Nephron (organoid): ENCODE data around the gene MDN1.

Experiments
- H3K27ac Mint-ChIP-seq, 3 experiments: 2 replicates each; pipeline ENCODE4 v1.8.0; 2020; ENCODE audit warnings: mixed read lengths in 3 of 3, mild to moderate bottlenecking in 2 of 3, moderate library complexity in 1 of 3
- H3K27me3 Mint-ChIP-seq: 2 replicates; pipeline ENCODE4 v1.8.0; 2021; ENCODE audit warnings: low read depth, mild to moderate bottlenecking, moderate library complexity, mixed read lengths
- H3K36me3 Mint-ChIP-seq: 2 replicates; pipeline ENCODE4 v1.8.0; 2020; ENCODE audit warnings: low read depth, mixed read lengths
- H3K4me1 Mint-ChIP-seq: 2 replicates; pipeline ENCODE4 v1.8.0; 2020; ENCODE audit warnings: mixed read lengths
- H3K4me3 Mint-ChIP-seq, 3 experiments: 2 replicates each; pipeline ENCODE4 v1.8.0; 2020; ENCODE audit warnings: mild to moderate bottlenecking in 3 of 3, mixed read lengths in 3 of 3, moderate library complexity in 2 of 3
- H3K9me3 Mint-ChIP-seq: 2 replicates; pipeline ENCODE4 v1.8.0; 2020; ENCODE audit warnings: mixed read lengths
- TF ChIP-seq, protein P1 (sequence below), 3 experiments: fragments of 200-600 bp; sonication (generic); IDR thresholded peaks; one replicate each; pipeline ENCODE4 v1.5.0; 2021; ENCODE audit warnings: antibody characterized with exemption in 3 of 3; ENCODE audit not compliant: unreplicated experiment in 3 of 3

The MDN1 gene

DNA sequence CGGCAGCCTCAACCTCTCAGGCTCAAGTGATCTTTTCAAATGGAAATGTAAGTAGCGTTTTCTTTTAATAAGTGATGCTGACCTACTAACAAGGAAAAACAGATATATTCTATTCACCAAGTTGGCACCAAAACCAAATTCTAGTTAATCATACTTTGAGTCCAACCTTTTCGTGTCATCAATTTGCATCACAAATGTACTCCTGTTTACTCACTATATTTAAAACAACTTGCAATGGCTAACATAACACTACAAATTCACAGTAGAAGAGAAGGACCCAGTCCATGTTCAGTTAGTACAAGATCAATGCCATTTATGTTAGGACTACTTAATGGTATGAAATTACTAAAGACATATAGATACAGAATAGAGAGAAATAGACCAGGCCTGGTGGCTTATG is 50.0 kb downstream of the MDN1 start:
- no peaks in the 10 kb centered on the region for H3K9me3 Mint-ChIP-seq
- no peak overlapping the region for H3K4me3 Mint-ChIP-seq
- H3K27me3 Mint-ChIP-seq: no peaks in the 10 kb centered on the region
- H3K4me1 Mint-ChIP-seq: no peaks in the 10 kb centered on the region
- TF ChIP-seq, protein P1, sequence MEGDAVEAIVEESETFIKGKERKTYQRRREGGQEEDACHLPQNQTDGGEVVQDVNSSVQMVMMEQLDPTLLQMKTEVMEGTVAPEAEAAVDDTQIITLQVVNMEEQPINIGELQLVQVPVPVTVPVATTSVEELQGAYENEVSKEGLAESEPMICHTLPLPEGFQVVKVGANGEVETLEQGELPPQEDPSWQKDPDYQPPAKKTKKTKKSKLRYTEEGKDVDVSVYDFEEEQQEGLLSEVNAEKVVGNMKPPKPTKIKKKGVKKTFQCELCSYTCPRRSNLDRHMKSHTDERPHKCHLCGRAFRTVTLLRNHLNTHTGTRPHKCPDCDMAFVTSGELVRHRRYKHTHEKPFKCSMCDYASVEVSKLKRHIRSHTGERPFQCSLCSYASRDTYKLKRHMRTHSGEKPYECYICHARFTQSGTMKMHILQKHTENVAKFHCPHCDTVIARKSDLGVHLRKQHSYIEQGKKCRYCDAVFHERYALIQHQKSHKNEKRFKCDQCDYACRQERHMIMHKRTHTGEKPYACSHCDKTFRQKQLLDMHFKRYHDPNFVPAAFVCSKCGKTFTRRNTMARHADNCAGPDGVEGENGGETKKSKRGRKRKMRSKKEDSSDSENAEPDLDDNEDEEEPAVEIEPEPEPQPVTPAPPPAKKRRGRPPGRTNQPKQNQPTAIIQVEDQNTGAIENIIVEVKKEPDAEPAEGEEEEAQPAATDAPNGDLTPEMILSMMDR (IDR thresholded peaks at IDR 0.05; ENCODE audit: unreplicated experiment in 3 of 3): no peak
- peaks cover 52% of the 10 kb centered on the region for H3K36me3 Mint-ChIP-seq
- no peak overlapping the region for H3K27ac Mint-ChIP-seq

DNA sequence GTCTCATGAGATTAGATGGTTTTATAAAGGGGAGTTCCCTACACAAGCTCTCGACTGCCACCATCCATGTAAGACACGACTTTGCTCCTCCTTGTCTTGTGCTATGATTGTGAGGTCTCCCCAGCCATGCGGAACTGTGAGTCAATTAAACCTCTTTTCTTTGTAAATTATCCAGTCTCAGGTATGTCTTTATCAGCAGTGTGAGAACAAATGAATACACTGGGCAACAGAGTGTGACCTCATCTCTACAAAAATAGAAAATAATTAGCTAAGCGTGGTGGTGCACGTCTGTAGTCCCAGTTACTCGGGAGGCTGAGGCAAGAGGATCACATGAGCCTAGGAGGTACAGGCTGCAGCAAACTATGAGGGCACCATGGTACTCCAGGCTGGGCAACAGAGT is 51.3 kb downstream of the MDN1 start:
- Mint-ChIP-seq H3K27ac (no peak overlapping the region), H3K4me3 (no peak overlapping the region), H3K36me3 (peaks cover 46% of the 10 kb centered on the region), H3K27me3 (no peaks in the 10 kb centered on the region), H3K4me1 (no peaks in the 10 kb centered on the region), H3K9me3 (no peaks in the 10 kb centered on the region)
- TF ChIP-seq, protein P1 (IDR thresholded peaks at IDR 0.05; ENCODE audit: unreplicated experiment in 3 of 3): no peak

DNA sequence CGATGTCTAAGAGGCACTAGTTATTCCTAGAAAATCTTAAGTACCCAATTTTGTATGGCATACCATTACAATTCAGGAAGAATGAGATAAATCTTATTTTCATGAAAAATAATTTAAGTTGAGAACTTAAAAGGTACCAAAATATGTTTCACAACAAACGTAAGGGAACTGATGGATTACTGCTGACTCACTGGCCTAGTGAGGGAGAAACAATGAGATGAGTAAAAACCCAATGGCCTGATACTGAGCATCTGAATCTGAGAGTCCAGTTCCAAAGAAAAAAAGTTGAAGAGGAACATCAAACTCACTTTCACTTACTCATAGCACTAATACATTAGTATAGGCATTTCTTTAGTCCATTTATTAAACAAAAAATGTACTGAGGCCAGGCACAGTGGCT is 56.0 kb downstream of the MDN1 start:
- no peaks in the 10 kb centered on the region for H3K9me3 Mint-ChIP-seq
- no peaks in the 10 kb centered on the region for H3K27me3 Mint-ChIP-seq
- H3K4me3 Mint-ChIP-seq: no peak overlapping the region
- H3K27ac Mint-ChIP-seq: no peak overlapping the region
- TF ChIP-seq, protein P1 (IDR thresholded peaks at IDR 0.05; ENCODE audit: unreplicated experiment in 3 of 3): no peak
- H3K36me3 Mint-ChIP-seq: peaks cover 47% of the 10 kb centered on the region
- no peaks in the 10 kb centered on the region for H3K4me1 Mint-ChIP-seq

DNA sequence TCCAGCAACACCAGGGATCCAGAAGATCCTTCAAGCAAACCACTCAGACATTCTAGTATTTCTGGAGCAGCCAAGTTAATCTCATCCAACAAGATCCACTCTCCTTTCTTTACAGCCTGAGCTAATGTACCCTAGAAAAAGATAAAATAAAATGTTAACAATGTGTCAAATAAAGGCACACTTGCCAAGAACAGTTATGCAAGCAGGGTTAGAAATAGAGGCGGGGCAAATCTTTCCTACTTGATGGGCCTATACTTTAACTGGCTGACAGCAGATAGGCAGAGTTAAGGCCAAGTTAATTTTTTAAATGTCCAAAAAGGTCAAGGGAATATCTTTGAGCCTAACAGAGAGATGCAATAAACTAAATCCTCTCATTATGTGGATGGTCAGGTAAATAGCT is 60.8 kb downstream of the MDN1 start:
- Mint-ChIP-seq H3K27ac (no peak overlapping the region), H3K27me3 (no peaks in the 10 kb centered on the region), H3K4me1 (no peaks in the 10 kb centered on the region), H3K4me3 (no peak overlapping the region), H3K36me3 (peaks cover 59% of the 10 kb centered on the region), H3K9me3 (no peaks in the 10 kb centered on the region)
- TF ChIP-seq, protein P1 (IDR thresholded peaks at IDR 0.05; ENCODE audit: unreplicated experiment in 3 of 3): no peak

DNA sequence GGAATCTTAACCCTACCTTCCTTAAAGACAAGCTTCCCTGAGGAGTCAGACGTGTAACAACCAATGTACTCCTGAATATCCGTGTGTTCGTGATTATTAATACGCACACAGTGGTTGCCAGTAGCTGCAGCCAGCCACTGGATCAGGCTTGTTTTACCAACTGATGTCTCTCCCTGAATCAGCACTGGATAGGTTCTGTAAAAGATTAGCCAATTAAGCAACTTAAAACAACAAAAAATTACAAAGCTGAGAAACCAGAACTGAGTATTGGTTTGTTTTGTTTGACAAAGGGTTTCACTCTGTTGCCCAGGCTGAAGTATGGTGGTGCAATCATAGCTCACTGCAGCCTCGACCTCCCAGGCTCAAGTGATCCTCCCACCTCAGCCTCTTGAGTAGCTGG is 69.3 kb downstream of the MDN1 start:
- Mint-ChIP-seq H3K27me3 (no peaks in the 10 kb centered on the region), H3K36me3 (peaks cover 57% of the 10 kb centered on the region), H3K9me3 (no peaks in the 10 kb centered on the region), H3K4me1 (no peaks in the 10 kb centered on the region), H3K27ac (no peak overlapping the region), H3K4me3 (no peak overlapping the region)
- TF ChIP-seq, protein P1 (IDR thresholded peaks at IDR 0.05; ENCODE audit: unreplicated experiment in 3 of 3): no peak

DNA sequence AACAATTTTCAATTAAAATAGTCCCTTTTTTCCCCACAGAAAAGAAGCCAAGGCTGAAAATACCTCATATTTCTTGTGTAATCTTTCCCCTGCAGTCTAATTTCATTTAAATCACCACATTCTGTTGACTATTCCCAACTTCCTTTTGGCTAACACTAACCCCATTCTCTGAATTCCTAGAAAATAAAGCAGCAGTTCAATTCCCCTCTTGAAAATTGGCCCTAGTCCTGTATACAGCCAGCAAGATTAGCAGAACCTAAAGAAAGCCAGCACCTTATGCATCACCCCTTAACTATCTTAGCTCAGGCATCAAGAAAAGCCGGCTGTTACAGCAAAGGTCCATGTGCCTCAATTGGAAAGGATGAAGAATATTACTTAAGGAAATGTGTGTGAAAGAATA is 69.7 kb downstream of the MDN1 start:
- Mint-ChIP-seq H3K4me3 (no peak overlapping the region), H3K9me3 (no peaks in the 10 kb centered on the region), H3K27me3 (no peaks in the 10 kb centered on the region), H3K27ac (no peak overlapping the region), H3K36me3 (peaks cover 58% of the 10 kb centered on the region), H3K4me1 (no peaks in the 10 kb centered on the region)
- TF ChIP-seq, protein P1 (IDR thresholded peaks at IDR 0.05; ENCODE audit: unreplicated experiment in 3 of 3): no peak
